HepG2 (cell line): ENCODE results near the gene PSD. TPM values are rescaled to one million over a fixed set of nuclear protein-coding genes. Genes with fewer than 3 reads are reported as not detected.

ENCODE experiments used
- NFYC ChIP-seq: IDR thresholded peaks from 2 replicates; pipeline ENCODE4 v1.6.1; 2016; ENCODE audit warnings: missing genetic modification reagents, missing compliant biosample characterization
- RAD21 ChIP-seq: fragments of 450-650 bp; formaldehyde crosslinking; IDR thresholded peaks from 2 replicates; pipeline ENCODE4 v1.5.0; 2020; ENCODE audit warnings: mild to moderate bottlenecking
- ZNF616 ChIP-seq: sonication (generic); formaldehyde crosslinking; IDR thresholded peaks from 2 replicates; pipeline ENCODE4 v1.5.0; 2020; ENCODE audit warnings: low read depth, mild to moderate bottlenecking, missing genetic modification reagents
- ZNF781 ChIP-seq: sonication (generic); formaldehyde crosslinking; IDR thresholded peaks from 2 replicates; pipeline ENCODE4 v1.5.1; 2020; ENCODE audit warnings: borderline replicate concordance, mild to moderate bottlenecking, missing genetic modification reagents; ENCODE audit errors: not compliant biosample characterization
- polyA plus RNA-seq, 8 experiments: library from polyadenylated mRNA; depleted of rRNA in 3 of 8; stranded (reverse) in 7 of 8; unstranded in 1 of 8; fragments of >200 nt; fragmentation: Illumina TruSeq in 4 of 8; extraction: Trizol in 4 of 8; gene quantifications; 2 replicates each; pipeline versions ENCODE4 v1.2.1 to v1.2.3, GENCODE V29; 2011 to 2016; ENCODE audit warnings: low read depth in 4 of 8, missing spikeins in 1 of 8, mixed read lengths in 1 of 8; ENCODE audit not compliant: insufficient read depth in 1 of 8
- total RNA-seq, 5 experiments: library from RNA; depleted of rRNA; stranded (reverse); fragments of >200 nt; fragmentation: Illumina TruSeq; extraction: Trizol; gene quantifications; 2 replicates each; pipeline ENCODE4 v1.2.3, GENCODE V29; 2016; ENCODE audit warnings: low read depth in 1 of 5
- TF ChIP-seq, protein P1 (sequence below): sonication (generic); formaldehyde crosslinking; IDR thresholded peaks from 2 replicates; pipeline ENCODE4 v1.4.0; 2020; ENCODE audit warnings: missing genetic modification reagents
- TF ChIP-seq, protein P2 (sequence below): IDR thresholded peaks from 2 replicates; pipeline ENCODE4 v1.6.1; 2012; ENCODE audit warnings: inconsistent platforms
- TF ChIP-seq, protein P3 (sequence below): sonication (generic); formaldehyde crosslinking; IDR thresholded peaks from 2 replicates; pipeline ENCODE4 v1.4.0; 2020; ENCODE audit warnings: missing genetic modification reagents
- TF ChIP-seq, protein P4 (sequence below): sonication (generic); formaldehyde crosslinking; IDR thresholded peaks from 2 replicates; pipeline ENCODE4 v1.5.0; 2020; ENCODE audit warnings: mild to moderate bottlenecking, missing genetic modification reagents, borderline replicate concordance
- TF ChIP-seq, protein P5 (sequence below): sonication (generic); formaldehyde crosslinking; IDR thresholded peaks from 2 replicates; pipeline ENCODE4 v1.5.0; 2020; ENCODE audit warnings: mild to moderate bottlenecking, missing genetic modification reagents
- TF ChIP-seq, protein P6 (sequence below): sonication (generic); formaldehyde crosslinking; conservative IDR thresholded peaks from 2 replicates; pipeline ENCODE4 v1.8.0; 2022; ENCODE audit warnings: missing genetic modification reagents
- TF ChIP-seq, protein P7 (sequence below): sonication (generic); formaldehyde crosslinking; IDR thresholded peaks from 2 replicates; pipeline ENCODE4 v1.5.0; 2020; ENCODE audit warnings: mild to moderate bottlenecking, missing genetic modification reagents, borderline replicate concordance

Gene PSD
- total and polyA plus RNA-seq, 2 of the 13 experiments (the other 11 are each of a cell fraction or from before 2014, with no cell fraction given) = 0.35 to 0.58 TPM

DNA sequence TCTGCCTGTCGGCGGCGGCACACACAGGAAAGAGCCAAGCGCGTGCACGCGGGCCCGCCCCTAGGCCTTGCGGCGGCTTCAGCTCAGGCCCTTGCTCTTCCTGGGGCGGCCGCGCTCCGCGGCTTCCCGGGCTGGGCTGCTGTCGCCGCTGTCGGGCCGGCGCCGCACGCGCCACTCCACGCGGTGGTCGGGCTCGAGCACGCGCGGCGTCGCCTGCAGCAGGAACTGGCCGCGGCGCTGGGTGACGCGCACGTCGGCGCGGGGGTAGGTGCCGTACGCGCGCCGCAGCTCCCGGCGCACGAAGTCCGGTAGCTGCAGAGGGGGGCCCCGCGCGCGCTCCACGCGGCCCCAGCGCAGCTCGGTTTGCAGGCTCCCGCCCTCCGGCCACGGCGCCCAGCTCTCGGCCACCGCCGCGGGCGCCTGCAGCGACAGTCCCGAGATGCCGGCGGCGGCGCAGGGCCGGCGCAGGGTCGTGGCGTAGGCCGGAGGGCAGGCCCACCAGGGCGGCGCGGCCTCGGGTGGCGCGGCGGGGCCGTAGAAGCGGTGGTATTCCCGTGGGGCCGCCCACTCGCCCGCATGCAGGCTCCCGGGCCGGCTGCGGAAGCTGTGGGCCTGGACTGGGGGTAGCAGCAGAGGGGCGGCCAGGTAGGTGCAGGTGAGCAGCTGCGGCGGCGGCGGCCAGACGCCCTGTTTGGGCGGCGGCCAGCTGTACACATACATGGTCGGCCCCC, 32.0 kb upstream of the PSD start (continued):
- TF ChIP-seq, protein P1, sequence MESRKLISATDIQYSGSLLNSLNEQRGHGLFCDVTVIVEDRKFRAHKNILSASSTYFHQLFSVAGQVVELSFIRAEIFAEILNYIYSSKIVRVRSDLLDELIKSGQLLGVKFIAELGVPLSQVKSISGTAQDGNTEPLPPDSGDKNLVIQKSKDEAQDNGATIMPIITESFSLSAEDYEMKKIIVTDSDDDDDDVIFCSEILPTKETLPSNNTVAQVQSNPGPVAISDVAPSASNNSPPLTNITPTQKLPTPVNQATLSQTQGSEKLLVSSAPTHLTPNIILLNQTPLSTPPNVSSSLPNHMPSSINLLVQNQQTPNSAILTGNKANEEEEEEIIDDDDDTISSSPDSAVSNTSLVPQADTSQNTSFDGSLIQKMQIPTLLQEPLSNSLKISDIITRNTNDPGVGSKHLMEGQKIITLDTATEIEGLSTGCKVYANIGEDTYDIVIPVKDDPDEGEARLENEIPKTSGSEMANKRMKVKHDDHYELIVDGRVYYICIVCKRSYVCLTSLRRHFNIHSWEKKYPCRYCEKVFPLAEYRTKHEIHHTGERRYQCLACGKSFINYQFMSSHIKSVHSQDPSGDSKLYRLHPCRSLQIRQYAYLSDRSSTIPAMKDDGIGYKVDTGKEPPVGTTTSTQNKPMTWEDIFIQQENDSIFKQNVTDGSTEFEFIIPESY (CRISPR knock-in tag) = no peak
- TF ChIP-seq, protein P2, sequence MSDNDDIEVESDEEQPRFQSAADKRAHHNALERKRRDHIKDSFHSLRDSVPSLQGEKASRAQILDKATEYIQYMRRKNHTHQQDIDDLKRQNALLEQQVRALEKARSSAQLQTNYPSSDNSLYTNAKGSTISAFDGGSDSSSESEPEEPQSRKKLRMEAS = peak; percentile 95
- TF ChIP-seq, protein P3, sequence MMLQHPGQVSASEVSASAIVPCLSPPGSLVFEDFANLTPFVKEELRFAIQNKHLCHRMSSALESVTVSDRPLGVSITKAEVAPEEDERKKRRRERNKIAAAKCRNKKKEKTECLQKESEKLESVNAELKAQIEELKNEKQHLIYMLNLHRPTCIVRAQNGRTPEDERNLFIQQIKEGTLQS = no peak
- TF ChIP-seq, protein P4, sequence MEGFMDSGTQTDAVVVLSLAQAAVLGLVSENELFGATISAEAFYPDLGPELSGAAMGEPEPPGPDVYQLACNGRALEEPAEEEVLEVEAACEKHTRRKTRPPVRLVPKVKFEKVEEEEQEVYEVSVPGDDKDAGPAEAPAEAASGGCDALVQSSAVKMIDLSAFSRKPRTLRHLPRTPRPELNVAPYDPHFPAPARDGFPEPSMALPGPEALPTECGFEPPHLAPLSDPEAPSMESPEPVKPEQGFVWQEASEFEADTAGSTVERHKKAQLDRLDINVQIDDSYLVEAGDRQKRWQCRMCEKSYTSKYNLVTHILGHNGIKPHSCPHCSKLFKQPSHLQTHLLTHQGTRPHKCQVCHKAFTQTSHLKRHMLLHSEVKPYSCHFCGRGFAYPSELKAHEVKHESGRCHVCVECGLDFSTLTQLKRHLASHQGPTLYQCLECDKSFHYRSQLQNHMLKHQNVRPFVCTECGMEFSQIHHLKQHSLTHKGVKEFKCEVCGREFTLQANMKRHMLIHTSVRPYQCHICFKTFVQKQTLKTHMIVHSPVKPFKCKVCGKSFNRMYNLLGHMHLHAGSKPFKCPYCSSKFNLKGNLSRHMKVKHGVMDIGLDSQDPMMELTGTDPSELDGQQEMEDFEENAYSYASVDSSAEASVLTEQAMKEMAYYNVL (CRISPR knock-in tag) = no peak
- TF ChIP-seq, protein P5, sequence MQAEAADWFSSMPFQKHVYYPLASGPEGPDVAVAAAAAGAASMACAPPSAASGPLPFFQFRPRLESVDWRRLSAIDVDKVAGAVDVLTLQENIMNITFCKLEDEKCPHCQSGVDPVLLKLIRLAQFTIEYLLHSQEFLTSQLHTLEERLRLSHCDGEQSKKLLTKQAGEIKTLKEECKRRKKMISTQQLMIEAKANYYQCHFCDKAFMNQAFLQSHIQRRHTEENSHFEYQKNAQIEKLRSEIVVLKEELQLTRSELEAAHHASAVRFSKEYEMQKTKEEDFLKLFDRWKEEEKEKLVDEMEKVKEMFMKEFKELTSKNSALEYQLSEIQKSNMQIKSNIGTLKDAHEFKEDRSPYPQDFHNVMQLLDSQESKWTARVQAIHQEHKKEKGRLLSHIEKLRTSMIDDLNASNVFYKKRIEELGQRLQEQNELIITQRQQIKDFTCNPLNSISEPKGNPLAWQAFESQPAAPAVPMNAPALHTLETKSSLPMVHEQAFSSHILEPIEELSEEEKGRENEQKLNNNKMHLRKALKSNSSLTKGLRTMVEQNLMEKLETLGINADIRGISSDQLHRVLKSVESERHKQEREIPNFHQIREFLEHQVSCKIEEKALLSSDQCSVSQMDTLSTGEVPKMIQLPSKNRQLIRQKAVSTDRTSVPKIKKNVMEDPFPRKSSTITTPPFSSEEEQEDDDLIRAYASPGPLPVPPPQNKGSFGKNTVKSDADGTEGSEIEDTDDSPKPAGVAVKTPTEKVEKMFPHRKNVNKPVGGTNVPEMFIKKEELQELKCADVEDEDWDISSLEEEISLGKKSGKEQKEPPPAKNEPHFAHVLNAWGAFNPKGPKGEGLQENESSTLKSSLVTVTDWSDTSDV (CRISPR knock-in tag) = no peak; the same call in 1 of the 2 replicates
- TF ChIP-seq ZNF616 (CRISPR knock-in tag) = peak; percentile 66; the same call in 1 of the 2 replicates
- TF ChIP-seq, protein P6, sequence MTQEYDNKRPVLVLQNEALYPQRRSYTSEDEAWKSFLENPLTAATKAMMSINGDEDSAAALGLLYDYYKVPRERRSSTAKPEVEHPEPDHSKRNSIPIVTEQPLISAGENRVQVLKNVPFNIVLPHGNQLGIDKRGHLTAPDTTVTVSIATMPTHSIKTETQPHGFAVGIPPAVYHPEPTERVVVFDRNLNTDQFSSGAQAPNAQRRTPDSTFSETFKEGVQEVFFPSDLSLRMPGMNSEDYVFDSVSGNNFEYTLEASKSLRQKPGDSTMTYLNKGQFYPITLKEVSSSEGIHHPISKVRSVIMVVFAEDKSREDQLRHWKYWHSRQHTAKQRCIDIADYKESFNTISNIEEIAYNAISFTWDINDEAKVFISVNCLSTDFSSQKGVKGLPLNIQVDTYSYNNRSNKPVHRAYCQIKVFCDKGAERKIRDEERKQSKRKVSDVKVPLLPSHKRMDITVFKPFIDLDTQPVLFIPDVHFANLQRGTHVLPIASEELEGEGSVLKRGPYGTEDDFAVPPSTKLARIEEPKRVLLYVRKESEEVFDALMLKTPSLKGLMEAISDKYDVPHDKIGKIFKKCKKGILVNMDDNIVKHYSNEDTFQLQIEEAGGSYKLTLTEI (CRISPR knock-in tag) = no peak
- TF ChIP-seq RAD21 (CRISPR knock-in tag) = peak; percentile 76
- no peak for TF ChIP-seq NFYC
- TF ChIP-seq, protein P7, sequence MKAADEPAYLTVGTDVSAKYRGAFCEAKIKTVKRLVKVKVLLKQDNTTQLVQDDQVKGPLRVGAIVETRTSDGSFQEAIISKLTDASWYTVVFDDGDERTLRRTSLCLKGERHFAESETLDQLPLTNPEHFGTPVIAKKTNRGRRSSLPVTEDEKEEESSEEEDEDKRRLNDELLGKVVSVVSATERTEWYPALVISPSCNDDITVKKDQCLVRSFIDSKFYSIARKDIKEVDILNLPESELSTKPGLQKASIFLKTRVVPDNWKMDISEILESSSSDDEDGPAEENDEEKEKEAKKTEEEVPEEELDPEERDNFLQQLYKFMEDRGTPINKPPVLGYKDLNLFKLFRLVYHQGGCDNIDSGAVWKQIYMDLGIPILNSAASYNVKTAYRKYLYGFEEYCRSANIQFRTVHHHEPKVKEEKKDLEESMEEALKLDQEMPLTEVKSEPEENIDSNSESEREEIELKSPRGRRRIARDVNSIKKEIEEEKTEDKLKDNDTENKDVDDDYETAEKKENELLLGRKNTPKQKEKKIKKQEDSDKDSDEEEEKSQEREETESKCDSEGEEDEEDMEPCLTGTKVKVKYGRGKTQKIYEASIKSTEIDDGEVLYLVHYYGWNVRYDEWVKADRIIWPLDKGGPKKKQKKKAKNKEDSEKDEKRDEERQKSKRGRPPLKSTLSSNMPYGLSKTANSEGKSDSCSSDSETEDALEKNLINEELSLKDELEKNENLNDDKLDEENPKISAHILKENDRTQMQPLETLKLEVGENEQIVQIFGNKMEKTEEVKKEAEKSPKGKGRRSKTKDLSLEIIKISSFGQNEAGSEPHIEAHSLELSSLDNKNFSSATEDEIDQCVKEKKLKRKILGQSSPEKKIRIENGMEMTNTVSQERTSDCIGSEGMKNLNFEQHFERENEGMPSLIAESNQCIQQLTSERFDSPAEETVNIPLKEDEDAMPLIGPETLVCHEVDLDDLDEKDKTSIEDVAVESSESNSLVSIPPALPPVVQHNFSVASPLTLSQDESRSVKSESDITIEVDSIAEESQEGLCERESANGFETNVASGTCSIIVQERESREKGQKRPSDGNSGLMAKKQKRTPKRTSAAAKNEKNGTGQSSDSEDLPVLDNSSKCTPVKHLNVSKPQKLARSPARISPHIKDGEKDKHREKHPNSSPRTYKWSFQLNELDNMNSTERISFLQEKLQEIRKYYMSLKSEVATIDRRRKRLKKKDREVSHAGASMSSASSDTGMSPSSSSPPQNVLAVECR (CRISPR knock-in tag) = peak; percentile 62; the same call in 1 of the 2 replicates
- TF ChIP-seq ZNF781 (CRISPR knock-in tag) = no peak
